Endothelial cell of umbilical vein (primary cell): ENCODE results near the gene EPB41L2.

Experiments
- CTCF ChIP-seq, 2 donors: IDR thresholded peaks; 1 replicate in 1 of 2; 2 replicates in 1 of 2; pipeline ENCODE4 v1.5.1; 2011; ENCODE audit warnings: low read length in 2 of 2, mild to moderate bottlenecking in 2 of 2, moderate library complexity in 2 of 2, control low read depth in 1 of 2, inconsistent platforms in 1 of 2, low read depth in 1 of 2; ENCODE audit not compliant: insufficient read depth in 1 of 2; ENCODE audit errors: extremely low read depth in 1 of 2
- EZH2 ChIP-seq: IDR thresholded peaks from 2 replicates; pipeline ENCODE4 v1.6.1; 2012; ENCODE audit warnings: borderline replicate concordance, low read depth, mild to moderate bottlenecking, moderate library complexity, low read length, inconsistent platforms; ENCODE audit not compliant: severe bottlenecking
- MAX ChIP-seq: IDR thresholded peaks from 2 replicates; pipeline ENCODE4 v1.6.1; 2011; ENCODE audit not compliant: insufficient read depth, insufficient read length
- MYC ChIP-seq: IDR thresholded peaks from one replicate; pipeline ENCODE4 v1.6.1; 2011; ENCODE audit warnings: mild to moderate bottlenecking, low read depth, low read length
- POLR2A ChIP-seq: IDR thresholded peaks from 2 replicates; pipeline ENCODE4 v1.6.1; 2012; ENCODE audit warnings: low read depth, mild to moderate bottlenecking, control low read depth, low read length

- no peak for TF ChIP-seq CTCF (IDR thresholded peaks at IDR 0.05; ENCODE audit: extremely low read depth in 1 of 2, insufficient read depth in 1 of 2, low read depth in 1 of 2, low read length in 2 of 2)
- TF ChIP-seq MAX = no peak
- no peak for TF ChIP-seq POLR2A
- TF ChIP-seq EZH2 = no peak
- no peak for TF ChIP-seq MYC
Observed at GRCh38 chr6:130931683-130932082, 131.4 kb downstream of the EPB41L2 start.
